K562 (cell line): ENCODE measurements around the gene FUZ. TPM values are rescaled to one million over a fixed set of nuclear protein-coding genes. Genes with fewer than 3 reads are reported as not detected.
A peak's percentile ranks its signal among the peaks of the same experiment; 100 is the strongest.

Experiments
- ATAC-seq: fragments of 200-7000 bp; cut with Tn5 transposase; 3 replicates; pipeline ENCODE4 v1.9.1; 2020; ENCODE audit warnings: moderate library complexity
- BruUV-seq: library from RNA; stranded (reverse); fragments of 400-500 nt; replicated peaks from 2 replicates; lab custom pipeline; 2021; lab: Mats Ljungman, UMichigan
- CTCF ChIA-PET: fragments of 300-600 bp; formaldehyde crosslinking; extraction: SDS; loops from one replicate; lab custom pipeline; 2021; ENCODE audit warnings: low intra/inter-chr PET ratio; lab: Yijun Ruan, JAX
- POLR2A ChIA-PET: fragments of 300-600, 350-650 bp; sonication (Branson Sonifier 250); formaldehyde crosslinking; extraction: SDS; loops from one replicate; lab custom pipeline; 2021; ENCODE audit warnings: antibody characterized with exemption, inconsistent platforms; lab: Yijun Ruan, JAX
- DNase-seq, 4 experiments: peaks; one replicate each; pipeline versions ENCODE4 v3.0.0 to v3.0.0-alpha.2; 2011 to 2018; ENCODE audit warnings: low spot score in 3 of 4, mixed read lengths in 3 of 4; ENCODE audit errors: extremely low read depth in 1 of 4
- FAIRE-seq: peaks from 2 replicates; lab custom pipeline; 2011; peaks lifted over from hg19 to GRCh38; lab: Jason Lieb, UNC
- H2AFZ ChIP-seq: 2 replicates; pipeline ENCODE4 v1.6.0; 2011; ENCODE audit warnings: low read depth, low read length, control low read depth, inconsistent platforms
- H3K27ac ChIP-seq: fragments of 200-600 bp; 3 replicates; pipeline ENCODE4 v1.8.0; 2011; ENCODE audit warnings: low read depth, mild to moderate bottlenecking, control low read depth, inconsistent platforms, low read length, moderate library complexity, mixed read lengths; ENCODE audit errors: extremely low read depth
- H3K27me3 ChIP-seq, 2 experiments: fragments of 300-600 bp in 1 of 2; 2 replicates in 1 of 2; 3 replicates in 1 of 2; pipeline versions ENCODE4 v1.6.0 to v1.8.0; 2011; ENCODE audit warnings: inconsistent platforms in 2 of 2, low read length in 2 of 2, mild to moderate bottlenecking in 1 of 2, mixed read lengths in 1 of 2, moderate library complexity in 1 of 2; ENCODE audit not compliant: control insufficient read depth in 2 of 2, insufficient read depth in 2 of 2
- H3K36me3 ChIP-seq: fragments of 300-600 bp; 3 replicates; pipeline ENCODE4 v1.8.0; 2011; ENCODE audit warnings: mild to moderate bottlenecking, low read length, inconsistent platforms; ENCODE audit not compliant: control insufficient read depth, insufficient read depth
- H3K4me1 ChIP-seq, 2 experiments: fragments of 200-600 bp in 1 of 2; replicated peaks in 1 of 2; 2 replicates in 1 of 2; 3 replicates in 1 of 2; pipeline versions ENCODE4 v1.5.1 to v1.8.0; 2011; ENCODE audit warnings: inconsistent platforms in 2 of 2, low read length in 2 of 2, mild to moderate bottlenecking in 1 of 2, mixed read lengths in 1 of 2, moderate library complexity in 1 of 2; ENCODE audit not compliant: control insufficient read depth in 2 of 2, insufficient read depth in 2 of 2
- H3K4me2 ChIP-seq: 2 replicates; pipeline ENCODE4 v1.6.1; 2011; ENCODE audit warnings: low read length, control low read depth, inconsistent platforms, mixed read lengths; ENCODE audit not compliant: insufficient read depth
- H3K4me3 ChIP-seq: fragments of 200-600 bp; sonication (generic), shearing (Covaris generic); 2 replicates; pipeline ENCODE4 v1.5.1; 2016; ENCODE audit warnings: control low read depth, inconsistent platforms
- H3K79me2 ChIP-seq: fragments of 200-600 bp; 3 replicates; pipeline ENCODE4 v1.8.0; 2011; ENCODE audit warnings: low read length, inconsistent platforms; ENCODE audit not compliant: control insufficient read depth, insufficient read depth
- H3K9ac ChIP-seq, 2 experiments: 2 replicates each; pipeline versions ENCODE4 v1.6.0 to v1.6.1; 2011; ENCODE audit warnings: low read depth in 2 of 2, low read length in 2 of 2, control low read depth in 1 of 2, inconsistent platforms in 1 of 2, mild to moderate bottlenecking in 1 of 2, mixed read lengths in 1 of 2; ENCODE audit not compliant: insufficient read depth in 1 of 2
- H3K9me1 ChIP-seq: one replicate; pipeline ENCODE4 v1.6.0; 2011; ENCODE audit warnings: inconsistent platforms, mild to moderate bottlenecking, low read length, moderate library complexity; ENCODE audit not compliant: control insufficient read depth, insufficient read depth
- H3K9me3 ChIP-seq: replicated peaks from 2 replicates; pipeline ENCODE4 v1.5.1; 2011; ENCODE audit warnings: low read depth, low read length, inconsistent platforms; ENCODE audit not compliant: control insufficient read depth, insufficient read depth
- H4K20me1 ChIP-seq: replicated peaks from 2 replicates; pipeline ENCODE4 v1.6.1; 2011; ENCODE audit warnings: low read length, inconsistent platforms, mixed read lengths; ENCODE audit not compliant: control insufficient read depth, insufficient read depth
- BCL6 ChIP-seq: fragments of 250-450 bp; sonication (Bioruptor Pico); IDR thresholded peaks from 2 replicates; pipeline ENCODE4 v1.4.0; 2020
- CHD4 ChIP-seq: fragments of 200-600 bp; sonication (generic); IDR thresholded peaks from 3 replicates; pipeline ENCODE4 v1.6.1; 2012; ENCODE audit warnings: low read depth, mild to moderate bottlenecking, mixed read lengths, low read length, inconsistent platforms; ENCODE audit not compliant: insufficient read depth, insufficient replicate concordance, poor library complexity, severe bottlenecking
- ELF2 ChIP-seq: fragments of 250-450 bp; sonication (Bioruptor Pico); IDR thresholded peaks from 2 replicates; pipeline ENCODE4 v1.5.0; 2021; ENCODE audit warnings: mild to moderate bottlenecking
- NRF1 ChIP-seq, 2 experiments: fragments of 450-650 bp; IDR thresholded peaks in 1 of 2; conservative IDR thresholded peaks in 1 of 2; 2 replicates each; pipeline ENCODE4 v1.6.1; 2014; ENCODE audit warnings: mild to moderate bottlenecking in 2 of 2
- PHF20 ChIP-seq: fragments of 450-650 bp; IDR thresholded peaks from 2 replicates; pipeline ENCODE4 v1.6.1; 2018; ENCODE audit not compliant: partially characterized antibody
- RB1 ChIP-seq: fragments of 450-650 bp; IDR thresholded peaks from 2 replicates; pipeline ENCODE4 v1.6.1; 2017; ENCODE audit warnings: low read depth, mild to moderate bottlenecking
- RFX5 ChIP-seq: IDR thresholded peaks from 2 replicates; pipeline ENCODE4 v1.6.1; 2011; ENCODE audit warnings: low read depth, mild to moderate bottlenecking, improper control_type of control experiment, low read length
- RHOXF2B ChIP-seq: fragments of 250-450 bp; sonication (Bioruptor Pico); conservative IDR thresholded peaks from 2 replicates; pipeline ENCODE4 v1.5.1; 2021
- ZBED1 ChIP-seq: IDR thresholded peaks from 2 replicates; pipeline ENCODE4 v1.6.1; 2014
- ZFP36 ChIP-seq: fragments of 150-350 bp; IDR thresholded peaks from 2 replicates; pipeline ENCODE4 v1.6.1; 2018; ENCODE audit warnings: low read length, low read depth; ENCODE audit not compliant: partially characterized antibody
- ZNF134 ChIP-seq: fragments of 250-450 bp; sonication (Bioruptor Pico); conservative IDR thresholded peaks from 2 replicates; pipeline ENCODE4 v1.4.0; 2020
- ZNF668 ChIP-seq: fragments of 250-450 bp; sonication (Bioruptor Pico); IDR thresholded peaks from 2 replicates; pipeline ENCODE4 v1.8.0; 2022; ENCODE audit warnings: mild to moderate bottlenecking, inconsistent platforms
- ZNF75A ChIP-seq: fragments of 450-650 bp; formaldehyde crosslinking; IDR thresholded peaks from 2 replicates; pipeline ENCODE4 v1.4.0; 2020; ENCODE audit warnings: mild to moderate bottlenecking
- ZNF764 ChIP-seq: fragments of 250-450 bp; sonication (Bioruptor Pico); IDR thresholded peaks from 2 replicates; pipeline ENCODE4 v1.4.0; 2020; ENCODE audit warnings: low read depth, mild to moderate bottlenecking, moderate library complexity
- WGBS: fragments of 100-300 bp; shearing (Covaris generic); methylation state at CpG from one replicate; pipeline ENCODE4 v1.1.6; 2016; ENCODE audit warnings: low coverage, mixed read lengths; ENCODE audit not compliant: insufficient coverage; ENCODE audit errors: missing lambda C conversion rate; 5-methylcytosine and 5-hydroxymethylcytosine counted together
- in situ Hi-C: fragments of 300-500 bp; cut with MboI; formaldehyde crosslinking; loops from 4 replicates; pipeline ENCODE4 v1.15.0; 2018; ENCODE audit warnings: inconsistent platforms, mixed read lengths
- intact Hi-C: fragments of 100-400 bp; cut with micrococcal nuclease; formaldehyde crosslinking; loops from 2 replicates; pipeline ENCODE4 v1.14.2; 2022
- polyA plus RNA-seq, 8 experiments: library from polyadenylated mRNA; depleted of rRNA in 4 of 8; stranded (reverse) in 5 of 8; unstranded in 3 of 8; fragments of >200 nt; fragmentation: Nextera tagmentation in 2 of 8; fragmentation: Illumina TruSeq in 1 of 8; extraction: Ambion mirVana in 2 of 8; extraction: Trizol in 1 of 8; gene quantifications; 2 replicates each; pipeline versions ENCODE4 v1.2.1 to v1.2.3, GENCODE V29; 2011 to 2014; ENCODE audit warnings: inconsistent platforms in 1 of 8, missing spikeins in 1 of 8
- total RNA-seq, 7 experiments: library from RNA; depleted of rRNA in 6 of 7; stranded (reverse); fragments of >200 nt in 6 of 7; fragmentation: Illumina TruSeq in 2 of 7; extraction: Trizol in 2 of 7; gene quantifications; 2 replicates each; pipeline versions ENCODE4 v1.2.1 to v1.2.3, GENCODE V29; 2011 to 2021; ENCODE audit warnings: low replicate concordance in 1 of 7
- TF ChIP-seq, protein P1 (sequence below): fragments of 250-450 bp; sonication (Bioruptor Pico); IDR thresholded peaks from 2 replicates; pipeline ENCODE4 v1.8.0; 2022; ENCODE audit warnings: inconsistent platforms
- TF ChIP-seq, protein P2 (sequence below): fragments of 250-450 bp; sonication (Bioruptor Pico); IDR thresholded peaks from 2 replicates; pipeline ENCODE4 v1.8.0; 2022; ENCODE audit warnings: inconsistent platforms, mild to moderate bottlenecking, moderate library complexity, borderline replicate concordance
- TF ChIP-seq, protein P3 (sequence below): IDR thresholded peaks from 2 replicates; pipeline ENCODE4 v1.6.1; 2014; ENCODE audit warnings: antibody characterized with exemption

Gene FUZ
- total and polyA plus RNA-seq, 9 of the 15 experiments (the other 6 are each of a cell fraction or from before 2014, with no cell fraction given), result 0.17 to 7.6 (median 3.6) TPM; not detected in 1

DNA sequence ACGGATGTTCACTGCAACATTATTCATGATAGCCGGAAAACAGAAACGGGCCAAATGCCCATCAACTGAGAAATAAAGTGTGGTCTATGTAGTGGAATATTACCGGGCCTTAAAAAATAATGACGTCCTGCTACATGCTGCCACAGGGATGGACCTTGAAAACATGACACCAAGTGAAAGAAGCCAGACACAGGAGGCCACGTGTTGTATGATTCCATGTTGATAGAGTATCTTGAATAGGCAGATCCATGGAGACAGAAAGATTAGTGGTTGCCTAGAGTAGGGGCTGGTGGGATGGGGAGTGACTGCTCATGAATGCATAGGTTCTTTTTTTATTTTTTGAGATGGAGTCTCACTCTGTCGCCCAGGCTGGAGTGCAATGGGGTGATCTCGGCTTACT is 42.6 kb downstream of the FUZ start (continued):
- TF ChIP-seq, protein P1, sequence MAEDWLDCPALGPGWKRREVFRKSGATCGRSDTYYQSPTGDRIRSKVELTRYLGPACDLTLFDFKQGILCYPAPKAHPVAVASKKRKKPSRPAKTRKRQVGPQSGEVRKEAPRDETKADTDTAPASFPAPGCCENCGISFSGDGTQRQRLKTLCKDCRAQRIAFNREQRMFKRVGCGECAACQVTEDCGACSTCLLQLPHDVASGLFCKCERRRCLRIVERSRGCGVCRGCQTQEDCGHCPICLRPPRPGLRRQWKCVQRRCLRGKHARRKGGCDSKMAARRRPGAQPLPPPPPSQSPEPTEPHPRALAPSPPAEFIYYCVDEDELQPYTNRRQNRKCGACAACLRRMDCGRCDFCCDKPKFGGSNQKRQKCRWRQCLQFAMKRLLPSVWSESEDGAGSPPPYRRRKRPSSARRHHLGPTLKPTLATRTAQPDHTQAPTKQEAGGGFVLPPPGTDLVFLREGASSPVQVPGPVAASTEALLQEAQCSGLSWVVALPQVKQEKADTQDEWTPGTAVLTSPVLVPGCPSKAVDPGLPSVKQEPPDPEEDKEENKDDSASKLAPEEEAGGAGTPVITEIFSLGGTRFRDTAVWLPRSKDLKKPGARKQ, result no peak
- no peak for TF ChIP-seq NRF1 (conservative IDR thresholded peaks at IDR 0.05 in 1 of 2, IDR thresholded peaks at IDR 0.05 in 1 of 2)
- TF ChIP-seq, all 486 proteins: peak for 12

DNA sequence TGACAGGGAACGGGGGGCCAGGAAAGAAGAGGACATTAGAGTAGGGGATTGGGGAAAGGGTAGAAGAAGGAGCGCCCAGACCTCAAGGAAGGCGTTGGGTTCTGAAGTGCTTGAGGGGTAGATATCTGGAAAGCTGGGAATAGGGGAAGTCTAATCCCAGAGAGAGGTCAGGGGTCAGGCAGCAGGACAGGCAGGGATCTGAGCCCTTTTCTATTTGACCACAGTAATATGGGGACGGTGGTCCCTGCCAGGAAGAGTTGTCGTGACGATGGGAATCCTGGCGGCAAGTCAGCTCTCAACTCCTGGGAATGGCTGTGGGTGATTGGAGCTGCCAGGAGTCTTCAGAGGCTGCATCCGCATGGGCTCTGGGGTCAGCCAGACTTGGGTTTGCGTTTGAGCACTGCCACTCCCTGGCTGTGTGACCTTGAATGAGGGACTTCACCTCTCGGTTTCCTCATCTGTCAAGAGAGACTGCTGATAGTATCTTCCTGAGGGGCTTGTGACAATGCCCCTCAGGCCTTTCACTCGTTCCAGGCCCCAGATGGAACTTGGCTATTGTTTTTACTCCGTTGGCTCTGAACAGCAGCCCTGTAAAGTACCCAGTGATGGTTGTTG is 45.0 kb downstream of the FUZ start:
- Histone ChIP-seq H3K4me3 (peak overlapping the region; percentile 98), H3K27me3 (no peaks in the 10 kb centered on the region), H4K20me1 (0 out of 2 replicates have a peak, but pooled peaks cover 3% of the 10 kb centered on the region), H3K9me3 (no peaks in the 10 kb centered on the region), H3K36me3 (peaks cover 31% of the 10 kb centered on the region), H3K9me1 (no peaks in the 10 kb centered on the region), H3K4me2 (peak overlapping the region; percentile 93), H3K79me2 (peaks cover 57% of the 10 kb centered on the region), H2AFZ (no peak overlapping the region), H3K27ac (peak overlapping the region; percentile 84), H3K9ac (peak overlapping the region; percentile 90 to 95), H3K4me1 (peaks cover 37 to 55% of the 10 kb centered on the region in 2 experiments)
- FAIRE-seq (no peak), DNase-seq (no peak), ATAC-seq (no peak)
- CTCF ChIA-PET, result no interaction called here
- BruUV-seq, result TSS peak; percentile 52
- in situ Hi-C loops (no loop called here), intact Hi-C loops (loop anchor here (5.0 kb wide), 3 partner anchors 39 to 99 kb away; partner anchors contain the start of genes PNKP and PRMT1)
- POLR2A ChIA-PET, result interaction anchor here (0.6 to 1.6 kb wide), 3 partner anchors 13 to 36 kb away, joined by 3 to 4 read pairs (median 4); no protein-coding TSS in a partner anchor
- 20% methylated on average over 11 of the region's 12 CpGs for WGBS
- no peak for TF ChIP-seq ZNF668 (CRISPR knock-in tag)
- TF ChIP-seq, protein P2, sequence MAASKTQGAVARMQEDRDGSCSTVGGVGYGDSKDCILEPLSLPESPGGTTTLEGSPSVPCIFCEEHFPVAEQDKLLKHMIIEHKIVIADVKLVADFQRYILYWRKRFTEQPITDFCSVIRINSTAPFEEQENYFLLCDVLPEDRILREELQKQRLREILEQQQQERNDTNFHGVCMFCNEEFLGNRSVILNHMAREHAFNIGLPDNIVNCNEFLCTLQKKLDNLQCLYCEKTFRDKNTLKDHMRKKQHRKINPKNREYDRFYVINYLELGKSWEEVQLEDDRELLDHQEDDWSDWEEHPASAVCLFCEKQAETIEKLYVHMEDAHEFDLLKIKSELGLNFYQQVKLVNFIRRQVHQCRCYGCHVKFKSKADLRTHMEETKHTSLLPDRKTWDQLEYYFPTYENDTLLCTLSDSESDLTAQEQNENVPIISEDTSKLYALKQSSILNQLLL (CRISPR knock-in tag), result no peak
- no peak for TF ChIP-seq RB1
- TF ChIP-seq ZNF134 (CRISPR knock-in tag), result no peak
- TF ChIP-seq RFX5, result no peak
- no peak for TF ChIP-seq PHF20
- no peak for TF ChIP-seq CHD4
- TF ChIP-seq ZFP36, result peak; percentile 31
- TF ChIP-seq, protein P3, sequence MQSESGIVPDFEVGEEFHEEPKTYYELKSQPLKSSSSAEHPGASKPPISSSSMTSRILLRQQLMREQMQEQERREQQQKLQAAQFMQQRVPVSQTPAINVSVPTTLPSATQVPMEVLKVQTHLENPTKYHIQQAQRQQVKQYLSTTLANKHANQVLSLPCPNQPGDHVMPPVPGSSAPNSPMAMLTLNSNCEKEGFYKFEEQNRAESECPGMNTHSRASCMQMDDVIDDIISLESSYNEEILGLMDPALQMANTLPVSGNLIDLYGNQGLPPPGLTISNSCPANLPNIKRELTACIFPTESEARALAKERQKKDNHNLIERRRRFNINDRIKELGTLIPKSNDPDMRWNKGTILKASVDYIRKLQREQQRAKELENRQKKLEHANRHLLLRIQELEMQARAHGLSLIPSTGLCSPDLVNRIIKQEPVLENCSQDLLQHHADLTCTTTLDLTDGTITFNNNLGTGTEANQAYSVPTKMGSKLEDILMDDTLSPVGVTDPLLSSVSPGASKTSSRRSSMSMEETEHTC, result no peak
- TF ChIP-seq ZNF75A (CRISPR knock-in tag), result no peak
- no peak for TF ChIP-seq ZNF764 (CRISPR knock-in tag)
- no peak for TF ChIP-seq ELF2
- TF ChIP-seq BCL6, result no peak
- TF ChIP-seq RHOXF2B, result no peak
- no peak for TF ChIP-seq ZBED1
